Liver (tissue), 9 donors: ENCODE measurements around the gene LTA4H. TPM values are rescaled to one million over a fixed set of nuclear protein-coding genes. Genes with fewer than 3 reads are reported as not detected.
A peak's percentile ranks its signal among the peaks of the same experiment; 100 is the strongest.

Experiments used
- DNase-seq: peaks from one replicate; pipeline ENCODE4 v3.0.0-alpha.2; 2017; ENCODE audit warnings: low spot score
- H3K27ac ChIP-seq, 2 donors: one replicate each; pipeline ENCODE4 v1.7.0; 2013; ENCODE audit warnings: inconsistent platforms in 2 of 2, low read length in 2 of 2, control low read depth in 1 of 2, low read depth in 1 of 2, mild to moderate bottlenecking in 1 of 2
- H3K27me3 ChIP-seq, 4 donors: one replicate each; pipeline versions ENCODE4 v1.6.1 to v1.7.0; 2013; ENCODE audit warnings: low read length in 3 of 4, inconsistent platforms in 1 of 4, mild to moderate bottlenecking in 1 of 4, moderate library complexity in 1 of 4; ENCODE audit not compliant: control insufficient read depth in 4 of 4, insufficient read depth in 4 of 4
- H3K36me3 ChIP-seq, 4 donors: one replicate each; pipeline versions ENCODE4 v1.6.1 to v1.7.0; 2013; ENCODE audit warnings: low read length in 3 of 4, mild to moderate bottlenecking in 3 of 4, low read depth in 1 of 4, moderate library complexity in 1 of 4; ENCODE audit not compliant: control insufficient read depth in 4 of 4, insufficient read depth in 3 of 4
- H3K4me1 ChIP-seq, 4 donors: one replicate each; pipeline versions ENCODE4 v1.6.1 to v1.7.0; 2013; ENCODE audit warnings: low read length in 3 of 4, mild to moderate bottlenecking in 3 of 4, moderate library complexity in 1 of 4; ENCODE audit not compliant: control insufficient read depth in 4 of 4, insufficient read depth in 4 of 4
- H3K4me3 ChIP-seq, 3 donors: one replicate each; pipeline versions ENCODE4 v1.6.1 to v1.7.0; 2013; ENCODE audit warnings: low read length in 3 of 3, control low read depth in 1 of 3, low read depth in 1 of 3, mild to moderate bottlenecking in 1 of 3
- H3K9ac ChIP-seq, 2 donors: one replicate each; pipeline ENCODE4 v1.7.0; 2013; ENCODE audit warnings: low read length in 2 of 2, mild to moderate bottlenecking in 2 of 2, moderate library complexity in 2 of 2, control low read depth in 1 of 2, low read depth in 1 of 2
- H3K9me3 ChIP-seq, 4 donors: one replicate each; pipeline versions ENCODE4 v1.6.1 to v1.7.0; 2013; ENCODE audit warnings: low read length in 3 of 4; ENCODE audit not compliant: control insufficient read depth in 4 of 4
- EGR1 ChIP-seq, 2 donors: IDR thresholded peaks; 2 replicates each; pipeline ENCODE4 v1.6.1; 2016 to 2018; ENCODE audit warnings: antibody characterized with exemption in 2 of 2, low read depth in 2 of 2
- FOXA1 ChIP-seq: IDR thresholded peaks from 2 replicates; pipeline ENCODE4 v1.6.1; 2016; ENCODE audit warnings: antibody characterized with exemption
- FOXA2 ChIP-seq: IDR thresholded peaks from 2 replicates; pipeline ENCODE4 v1.6.1; 2016; ENCODE audit warnings: antibody characterized with exemption
- GABPA ChIP-seq, 2 donors: IDR thresholded peaks in 1 of 2; conservative IDR thresholded peaks in 1 of 2; 2 replicates each; pipeline ENCODE4 v1.6.1; 2016; ENCODE audit warnings: antibody characterized with exemption in 2 of 2, mild to moderate bottlenecking in 1 of 2, moderate library complexity in 1 of 2
- HNF4A ChIP-seq, 2 donors: conservative IDR thresholded peaks; 2 replicates each; pipeline ENCODE4 v1.6.1; 2016; ENCODE audit warnings: antibody characterized with exemption in 2 of 2, mild to moderate bottlenecking in 2 of 2
- HNF4G ChIP-seq: IDR thresholded peaks from 2 replicates; pipeline ENCODE4 v1.6.1; 2016; ENCODE audit warnings: antibody characterized with exemption
- JUND ChIP-seq, 2 donors: IDR thresholded peaks; 2 replicates each; pipeline ENCODE4 v1.6.1; 2016; ENCODE audit warnings: antibody characterized with exemption in 2 of 2
- NR2F2 ChIP-seq: IDR thresholded peaks from 2 replicates; pipeline ENCODE4 v1.6.1; 2016; ENCODE audit warnings: antibody characterized with exemption
- RAD21 ChIP-seq, 2 donors: IDR thresholded peaks; 2 replicates each; pipeline ENCODE4 v1.6.1; 2016; ENCODE audit warnings: antibody characterized with exemption in 2 of 2, mild to moderate bottlenecking in 2 of 2
- RXRA ChIP-seq, 2 donors: IDR thresholded peaks; 2 replicates each; pipeline ENCODE4 v1.6.1; 2017 to 2018; ENCODE audit warnings: antibody characterized with exemption in 2 of 2, mild to moderate bottlenecking in 1 of 2
- SP1 ChIP-seq: IDR thresholded peaks from 2 replicates; pipeline ENCODE4 v1.6.1; 2018; ENCODE audit warnings: antibody characterized with exemption, mild to moderate bottlenecking
- TAF1 ChIP-seq: conservative IDR thresholded peaks from 2 replicates; pipeline ENCODE4 v1.6.1; 2016; ENCODE audit warnings: antibody characterized with exemption, mild to moderate bottlenecking
- YY1 ChIP-seq: IDR thresholded peaks from 2 replicates; pipeline ENCODE4 v1.6.1; 2016; ENCODE audit warnings: antibody characterized with exemption, mild to moderate bottlenecking
- WGBS: extraction: QIAGEN DNeasy Blood & Tissue Kit; methylation state at CpG from one replicate; pipeline ENCODE4 v1.1.7; 2013; 5-methylcytosine and 5-hydroxymethylcytosine counted together
- polyA plus RNA-seq, 2 donors: library from polyadenylated mRNA; stranded (reverse) in 1 of 2; unstranded in 1 of 2; fragments of 200-250 nt in 1 of 2; fragments of >200 nt in 1 of 2; fragmentation: Nextera tagmentation in 1 of 2; extraction: Ambion mirVana in 1 of 2; gene quantifications; one replicate each; pipeline versions ENCODE4 v1.2.1 to v1.2.3, GENCODE V29; 2013 to 2015
- total RNA-seq, 2 donors: library from RNA; depleted of rRNA; stranded (reverse); fragments of >200 nt; gene quantifications; one replicate each; pipeline ENCODE4 v1.2.3, GENCODE V29; 2014
- TF ChIP-seq, protein P1 (sequence below): fragments of 150-350 bp; IDR thresholded peaks from 2 replicates; pipeline ENCODE4 v1.5.1; 2017; ENCODE audit warnings: improper control_type of control experiment, low read depth, low read length; ENCODE audit not compliant: missing input control
- TF ChIP-seq, protein P2 (sequence below): IDR thresholded peaks from 2 replicates; pipeline ENCODE4 v1.6.1; 2016; ENCODE audit warnings: antibody characterized with exemption
- TF ChIP-seq, protein P3 (sequence below): IDR thresholded peaks from 2 replicates; pipeline ENCODE4 v1.6.1; 2016; ENCODE audit warnings: antibody characterized with exemption
- TF ChIP-seq, protein P4 (sequence below): IDR thresholded peaks from 2 replicates; pipeline ENCODE4 v1.6.1; 2016; ENCODE audit warnings: antibody characterized with exemption, mild to moderate bottlenecking
- TF ChIP-seq, protein P5 (sequence below): IDR thresholded peaks from 2 replicates; pipeline ENCODE4 v1.6.1; 2016; ENCODE audit warnings: antibody characterized with exemption
- donor health status: healthy.
- donor health status: healthy.
- donor health status: healthy.
- donor health status: healthy.
- donor health status: healthy.

The LTA4H gene
- total RNA-seq = 10 to 100 TPM; 25.1 to 34.5 TPM
- 10 to 100 TPM; 16.6 to 16.7 TPM for polyA plus RNA-seq

DNA sequence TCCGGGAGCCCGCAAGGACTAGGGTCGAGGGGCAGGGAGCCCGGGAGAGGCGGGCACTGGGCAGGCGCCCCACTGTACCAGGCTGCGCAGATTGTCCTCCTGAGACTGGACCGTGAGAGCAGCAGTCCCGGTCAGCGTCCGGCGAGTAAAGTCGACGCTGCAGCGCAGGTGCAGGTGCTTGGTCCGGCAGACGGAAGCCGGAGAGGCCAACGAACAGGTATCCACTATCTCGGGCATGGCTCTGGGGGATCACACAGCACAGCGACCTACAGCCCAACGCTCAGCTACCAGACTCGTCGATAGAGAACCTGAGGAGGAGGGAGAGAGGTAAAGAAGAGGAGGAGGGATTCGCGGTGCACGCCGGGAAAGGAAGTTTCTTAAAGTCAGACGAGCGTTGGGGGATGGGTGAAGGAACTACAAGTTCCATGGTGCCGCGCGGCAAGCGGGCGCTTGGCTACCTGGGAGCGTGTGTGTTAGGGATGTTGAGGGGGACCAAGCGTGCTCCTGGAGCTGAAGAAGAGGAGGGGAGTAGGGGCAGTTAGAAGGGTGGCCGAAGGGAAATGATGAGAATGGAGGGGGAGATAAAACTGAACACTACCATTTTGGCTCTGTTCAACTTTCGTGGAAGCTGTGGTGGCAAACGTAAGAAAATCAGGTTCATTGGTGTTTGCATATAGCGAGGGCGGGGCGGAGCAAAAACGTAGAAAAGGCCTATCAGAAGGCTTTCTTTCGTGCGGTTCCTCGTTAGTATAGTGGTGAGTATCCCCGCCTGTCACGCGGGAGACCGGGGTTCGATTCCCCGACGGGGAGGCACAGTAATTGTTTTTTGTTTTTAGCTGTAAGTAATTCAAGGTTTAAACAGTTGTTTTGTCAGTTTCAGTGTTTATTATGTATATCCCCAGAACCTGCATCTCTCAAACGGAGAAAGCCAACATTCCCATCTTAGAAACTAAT, at the start of gene LTA4H:
TSS of gene LTA4H (minus strand) at position 305 of the 954 bp plus-strand sequence. CDS start at position 237, 68 bp downstream.
- peak; percentile 96 for DNase-seq
- H3K4me1 ChIP-seq = peaks cover 3 to 13% (median 9%) of the 10 kb centered on the region in 4 donors
- H3K4me3 ChIP-seq = peak within 1 kb of the TSS; percentile 64 to 90 (median 84)
- H3K27ac ChIP-seq = peak within 1 kb of the TSS; percentile 44 to 61
- H3K36me3 ChIP-seq = peaks cover 0 to 2% (median 0%) of the 10 kb centered on the region in 4 donors
- TF ChIP-seq, protein P1, sequence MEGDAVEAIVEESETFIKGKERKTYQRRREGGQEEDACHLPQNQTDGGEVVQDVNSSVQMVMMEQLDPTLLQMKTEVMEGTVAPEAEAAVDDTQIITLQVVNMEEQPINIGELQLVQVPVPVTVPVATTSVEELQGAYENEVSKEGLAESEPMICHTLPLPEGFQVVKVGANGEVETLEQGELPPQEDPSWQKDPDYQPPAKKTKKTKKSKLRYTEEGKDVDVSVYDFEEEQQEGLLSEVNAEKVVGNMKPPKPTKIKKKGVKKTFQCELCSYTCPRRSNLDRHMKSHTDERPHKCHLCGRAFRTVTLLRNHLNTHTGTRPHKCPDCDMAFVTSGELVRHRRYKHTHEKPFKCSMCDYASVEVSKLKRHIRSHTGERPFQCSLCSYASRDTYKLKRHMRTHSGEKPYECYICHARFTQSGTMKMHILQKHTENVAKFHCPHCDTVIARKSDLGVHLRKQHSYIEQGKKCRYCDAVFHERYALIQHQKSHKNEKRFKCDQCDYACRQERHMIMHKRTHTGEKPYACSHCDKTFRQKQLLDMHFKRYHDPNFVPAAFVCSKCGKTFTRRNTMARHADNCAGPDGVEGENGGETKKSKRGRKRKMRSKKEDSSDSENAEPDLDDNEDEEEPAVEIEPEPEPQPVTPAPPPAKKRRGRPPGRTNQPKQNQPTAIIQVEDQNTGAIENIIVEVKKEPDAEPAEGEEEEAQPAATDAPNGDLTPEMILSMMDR = no peak
- TF ChIP-seq JUND (IDR thresholded peaks at IDR 0.05) = peak; percentile 9 to 38
- TF ChIP-seq, protein P2, sequence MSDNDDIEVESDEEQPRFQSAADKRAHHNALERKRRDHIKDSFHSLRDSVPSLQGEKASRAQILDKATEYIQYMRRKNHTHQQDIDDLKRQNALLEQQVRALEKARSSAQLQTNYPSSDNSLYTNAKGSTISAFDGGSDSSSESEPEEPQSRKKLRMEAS = peak; percentile 88
- peak; percentile 33 to 48 for TF ChIP-seq HNF4A (conservative IDR thresholded peaks at IDR 0.05)
- no peak for TF ChIP-seq HNF4G
- peak in 1 of 2 donors; percentile 77 for TF ChIP-seq GABPA (IDR thresholded peaks at IDR 0.05 in 1 of 2, conservative IDR thresholded peaks at IDR 0.05 in 1 of 2)
- TF ChIP-seq, protein P3, sequence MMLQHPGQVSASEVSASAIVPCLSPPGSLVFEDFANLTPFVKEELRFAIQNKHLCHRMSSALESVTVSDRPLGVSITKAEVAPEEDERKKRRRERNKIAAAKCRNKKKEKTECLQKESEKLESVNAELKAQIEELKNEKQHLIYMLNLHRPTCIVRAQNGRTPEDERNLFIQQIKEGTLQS = peak; percentile 100
- TF ChIP-seq EGR1 (IDR thresholded peaks at IDR 0.05; ENCODE audit: low read depth in 2 of 2) = peak in 1 of 2 donors; percentile 4
- peak; percentile 57 for TF ChIP-seq SP1
- TF ChIP-seq RXRA (IDR thresholded peaks at IDR 0.05) = peak in 1 of 2 donors; percentile 41
- peak; percentile 19 for TF ChIP-seq FOXA2
- TF ChIP-seq, protein P4, sequence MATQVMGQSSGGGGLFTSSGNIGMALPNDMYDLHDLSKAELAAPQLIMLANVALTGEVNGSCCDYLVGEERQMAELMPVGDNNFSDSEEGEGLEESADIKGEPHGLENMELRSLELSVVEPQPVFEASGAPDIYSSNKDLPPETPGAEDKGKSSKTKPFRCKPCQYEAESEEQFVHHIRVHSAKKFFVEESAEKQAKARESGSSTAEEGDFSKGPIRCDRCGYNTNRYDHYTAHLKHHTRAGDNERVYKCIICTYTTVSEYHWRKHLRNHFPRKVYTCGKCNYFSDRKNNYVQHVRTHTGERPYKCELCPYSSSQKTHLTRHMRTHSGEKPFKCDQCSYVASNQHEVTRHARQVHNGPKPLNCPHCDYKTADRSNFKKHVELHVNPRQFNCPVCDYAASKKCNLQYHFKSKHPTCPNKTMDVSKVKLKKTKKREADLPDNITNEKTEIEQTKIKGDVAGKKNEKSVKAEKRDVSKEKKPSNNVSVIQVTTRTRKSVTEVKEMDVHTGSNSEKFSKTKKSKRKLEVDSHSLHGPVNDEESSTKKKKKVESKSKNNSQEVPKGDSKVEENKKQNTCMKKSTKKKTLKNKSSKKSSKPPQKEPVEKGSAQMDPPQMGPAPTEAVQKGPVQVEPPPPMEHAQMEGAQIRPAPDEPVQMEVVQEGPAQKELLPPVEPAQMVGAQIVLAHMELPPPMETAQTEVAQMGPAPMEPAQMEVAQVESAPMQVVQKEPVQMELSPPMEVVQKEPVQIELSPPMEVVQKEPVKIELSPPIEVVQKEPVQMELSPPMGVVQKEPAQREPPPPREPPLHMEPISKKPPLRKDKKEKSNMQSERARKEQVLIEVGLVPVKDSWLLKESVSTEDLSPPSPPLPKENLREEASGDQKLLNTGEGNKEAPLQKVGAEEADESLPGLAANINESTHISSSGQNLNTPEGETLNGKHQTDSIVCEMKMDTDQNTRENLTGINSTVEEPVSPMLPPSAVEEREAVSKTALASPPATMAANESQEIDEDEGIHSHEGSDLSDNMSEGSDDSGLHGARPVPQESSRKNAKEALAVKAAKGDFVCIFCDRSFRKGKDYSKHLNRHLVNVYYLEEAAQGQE = peak; percentile 90
- TF ChIP-seq, protein P5, sequence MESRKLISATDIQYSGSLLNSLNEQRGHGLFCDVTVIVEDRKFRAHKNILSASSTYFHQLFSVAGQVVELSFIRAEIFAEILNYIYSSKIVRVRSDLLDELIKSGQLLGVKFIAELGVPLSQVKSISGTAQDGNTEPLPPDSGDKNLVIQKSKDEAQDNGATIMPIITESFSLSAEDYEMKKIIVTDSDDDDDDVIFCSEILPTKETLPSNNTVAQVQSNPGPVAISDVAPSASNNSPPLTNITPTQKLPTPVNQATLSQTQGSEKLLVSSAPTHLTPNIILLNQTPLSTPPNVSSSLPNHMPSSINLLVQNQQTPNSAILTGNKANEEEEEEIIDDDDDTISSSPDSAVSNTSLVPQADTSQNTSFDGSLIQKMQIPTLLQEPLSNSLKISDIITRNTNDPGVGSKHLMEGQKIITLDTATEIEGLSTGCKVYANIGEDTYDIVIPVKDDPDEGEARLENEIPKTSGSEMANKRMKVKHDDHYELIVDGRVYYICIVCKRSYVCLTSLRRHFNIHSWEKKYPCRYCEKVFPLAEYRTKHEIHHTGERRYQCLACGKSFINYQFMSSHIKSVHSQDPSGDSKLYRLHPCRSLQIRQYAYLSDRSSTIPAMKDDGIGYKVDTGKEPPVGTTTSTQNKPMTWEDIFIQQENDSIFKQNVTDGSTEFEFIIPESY = peak; percentile 61
- TF ChIP-seq FOXA1 = no peak
- TF ChIP-seq YY1 = peak; percentile 79
- peak; percentile 5 for TF ChIP-seq NR2F2
- peak; percentile 86 for TF ChIP-seq TAF1
- TF ChIP-seq RAD21 (IDR thresholded peaks at IDR 0.05) = peak; percentile 9 to 38
- WGBS = under 1% methylated on average over 55 of the region's 55 CpGs
- no peaks in the 10 kb centered on the region for H3K9me3 ChIP-seq
- H3K9ac ChIP-seq = peak within 1 kb of the TSS; percentile 40 to 85
- no peaks in the 10 kb centered on the region for H3K27me3 ChIP-seq
